HT1080 (cell line): ENCODE results near the gene B4GALT4. TPM values are rescaled to one million over a fixed set of nuclear protein-coding genes. Genes with fewer than 3 reads are reported as not detected.
"Not testable (repeated sequence)": the region's sequence is repeated elsewhere in the genome, so short reads cannot be mapped to it uniquely, and the experiment has no call there.

ENCODE experiments used
- DNase-seq: peaks from one replicate; pipeline ENCODE4 v3.0.0-alpha.2; 2015; ENCODE audit warnings: low read depth
- total RNA-seq: library from RNA; depleted of rRNA; stranded (reverse); fragments of >200 nt; shearing (Covaris generic); gene quantifications from 2 replicates; pipeline ENCODE4 v1.2.3, GENCODE V29; 2014; rRNA removed

Gene B4GALT4
- total RNA-seq, 1 experiment from 2014 or later = 16.1 TPM

DNA sequence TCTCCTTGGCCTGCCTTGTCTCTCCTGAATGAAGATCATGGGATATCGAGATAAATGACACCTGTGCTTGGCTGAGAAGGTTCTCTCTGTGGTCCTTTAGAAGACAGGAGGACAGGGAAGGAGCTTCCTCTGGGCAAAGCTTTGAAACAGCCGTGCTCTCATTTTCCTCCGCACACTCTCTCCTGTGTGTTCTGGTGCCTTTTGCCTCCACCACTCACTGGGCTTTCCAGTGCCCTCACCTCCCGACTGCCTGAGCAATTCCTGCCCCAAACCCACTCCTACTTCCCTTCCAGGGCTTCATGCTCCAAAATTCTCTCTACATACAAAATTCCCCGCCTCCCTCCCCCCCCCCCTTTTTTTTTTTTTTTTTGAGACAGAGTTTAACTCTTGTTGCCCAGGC lies 35.0 kb downstream of the B4GALT4 start:
- no peak for DNase-seq

DNA sequence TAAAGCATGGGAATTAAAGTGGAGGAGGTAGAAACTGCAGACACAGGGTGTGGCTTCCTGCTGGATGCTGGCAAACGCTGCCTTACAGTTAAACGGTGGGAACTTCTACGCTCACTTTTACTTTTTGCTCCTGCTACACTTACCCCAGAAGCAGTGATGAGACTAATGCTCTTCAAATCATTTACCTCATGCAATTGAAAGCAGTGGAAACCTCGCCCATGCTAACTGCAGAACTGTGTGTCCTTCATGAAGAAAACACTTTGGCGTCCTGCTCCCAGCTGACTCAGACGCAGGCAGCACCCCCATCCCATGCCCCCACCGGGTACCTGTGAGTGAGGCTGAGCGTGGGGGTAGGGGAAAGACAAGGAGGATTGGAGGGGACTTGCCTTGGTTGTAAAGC lies 35.5 kb downstream of the B4GALT4 start:
- DNase-seq = no peak

DNA sequence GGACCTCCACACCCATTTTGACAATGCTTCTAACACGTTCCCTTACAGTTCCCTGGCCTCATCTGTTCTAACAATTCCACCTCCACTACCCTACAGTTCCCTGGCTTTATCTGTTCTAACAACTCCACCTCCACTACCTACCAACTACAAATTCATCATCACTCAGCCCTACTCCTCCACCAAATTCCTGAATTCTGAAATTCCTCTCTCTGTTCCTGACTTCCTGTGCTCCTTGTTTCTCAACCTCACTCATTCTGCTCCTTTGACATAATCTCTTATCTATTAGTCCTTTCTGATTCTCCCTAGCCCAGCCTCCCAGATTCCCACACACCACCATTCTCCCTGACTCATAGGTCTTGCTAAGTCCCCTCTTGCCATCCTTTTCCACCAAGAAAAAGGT lies 44.8 kb downstream of the B4GALT4 start:
- DNase-seq = peak; percentile 15

DNA sequence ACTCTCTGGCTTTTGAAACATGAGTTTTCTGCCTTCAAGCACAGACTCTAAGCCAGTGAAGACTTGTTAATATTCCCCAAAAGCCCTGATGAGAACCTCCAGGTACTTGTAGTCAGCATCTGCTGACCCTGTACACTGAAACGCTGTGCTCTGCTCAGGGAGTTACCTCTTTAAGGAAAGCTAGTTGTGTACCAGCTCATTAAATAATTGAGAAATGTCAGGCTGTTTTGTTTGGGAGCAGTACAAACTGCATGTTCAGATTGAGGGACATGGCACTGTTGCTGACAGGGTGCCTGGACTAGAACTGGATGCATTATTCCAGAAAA lies 45.6 kb downstream of the B4GALT4 start:
- DNase-seq = no peak

DNA sequence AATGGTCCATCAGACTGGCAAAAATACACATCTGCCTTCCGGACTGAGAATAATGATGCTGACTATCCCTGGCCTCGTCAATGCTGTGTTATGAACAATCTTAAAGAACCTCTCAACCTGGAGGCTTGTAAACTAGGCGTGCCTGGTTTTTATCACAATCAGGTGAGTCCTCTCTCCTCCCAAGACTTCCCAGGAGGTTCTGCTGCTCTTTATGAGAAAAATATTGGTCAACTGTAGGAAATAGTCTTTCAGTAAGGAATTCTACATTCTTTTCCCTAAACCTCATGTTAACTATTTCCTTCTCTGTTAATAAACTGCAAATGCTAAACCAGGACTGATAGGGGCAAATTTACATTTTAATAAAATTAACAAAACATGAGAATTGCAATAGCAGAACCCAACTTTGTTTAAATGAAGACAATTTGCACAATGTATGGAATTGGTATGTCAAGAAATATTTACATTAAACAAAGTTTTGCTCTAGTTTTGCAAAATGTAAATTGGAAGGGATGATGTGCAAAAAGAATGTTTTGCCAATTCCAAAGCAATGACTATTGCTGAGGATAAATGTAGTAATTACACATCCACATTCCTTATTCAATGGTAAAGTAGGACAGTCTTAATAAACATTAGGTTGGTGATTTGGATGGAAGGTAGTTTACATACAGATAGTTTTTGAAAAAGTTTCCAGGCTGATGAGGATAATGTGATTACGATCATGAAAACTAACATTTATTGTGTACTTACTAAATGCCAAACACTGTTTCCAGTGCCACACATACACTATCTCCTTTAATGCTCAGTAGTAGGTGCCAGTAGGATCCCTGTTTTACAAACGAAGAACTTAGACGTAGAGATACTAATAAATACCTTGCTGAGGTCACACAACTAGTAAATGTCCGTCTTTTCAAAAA lies 46.2 kb downstream of the B4GALT4 start:
- no peak for DNase-seq

DNA sequence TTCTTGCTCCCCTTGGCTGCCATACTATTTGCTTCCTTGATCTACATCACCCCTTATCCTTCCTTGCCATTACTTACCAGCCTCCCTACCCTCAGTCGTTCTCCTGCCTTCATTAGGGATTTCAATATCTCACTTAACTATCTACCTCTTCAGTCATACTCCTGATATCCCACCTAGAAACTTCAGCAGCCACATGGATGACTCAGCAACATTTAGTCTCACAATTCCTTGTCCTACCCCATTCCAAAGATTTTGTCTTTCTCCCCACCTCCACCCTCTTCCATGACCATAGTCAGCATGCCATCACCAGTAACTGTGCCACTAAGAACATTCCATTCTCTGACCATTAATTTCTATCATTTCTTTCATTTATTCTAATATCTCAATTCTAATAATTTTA lies 48.9 kb downstream of the B4GALT4 start:
- DNase-seq = no peak

DNA sequence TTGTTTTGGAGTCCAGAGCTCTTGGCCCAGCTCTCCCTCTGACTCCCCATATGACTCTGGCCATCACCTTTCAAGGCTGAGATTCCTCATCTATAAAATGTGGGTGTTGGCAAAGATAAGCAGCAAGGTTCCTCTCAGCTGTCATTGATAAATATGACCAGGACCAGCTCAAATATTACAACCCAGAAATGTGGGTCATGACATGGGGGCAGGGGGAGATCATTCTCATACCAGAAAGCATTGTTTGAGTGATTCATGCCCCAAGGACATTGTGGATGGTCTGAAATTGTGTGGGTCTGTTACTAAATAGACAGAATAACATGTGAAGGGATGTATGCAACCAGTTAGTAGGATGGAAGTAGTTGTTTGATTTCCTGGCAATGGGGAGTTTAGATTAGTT lies 53.4 kb downstream of the B4GALT4 start:
- no peak for DNase-seq

DNA sequence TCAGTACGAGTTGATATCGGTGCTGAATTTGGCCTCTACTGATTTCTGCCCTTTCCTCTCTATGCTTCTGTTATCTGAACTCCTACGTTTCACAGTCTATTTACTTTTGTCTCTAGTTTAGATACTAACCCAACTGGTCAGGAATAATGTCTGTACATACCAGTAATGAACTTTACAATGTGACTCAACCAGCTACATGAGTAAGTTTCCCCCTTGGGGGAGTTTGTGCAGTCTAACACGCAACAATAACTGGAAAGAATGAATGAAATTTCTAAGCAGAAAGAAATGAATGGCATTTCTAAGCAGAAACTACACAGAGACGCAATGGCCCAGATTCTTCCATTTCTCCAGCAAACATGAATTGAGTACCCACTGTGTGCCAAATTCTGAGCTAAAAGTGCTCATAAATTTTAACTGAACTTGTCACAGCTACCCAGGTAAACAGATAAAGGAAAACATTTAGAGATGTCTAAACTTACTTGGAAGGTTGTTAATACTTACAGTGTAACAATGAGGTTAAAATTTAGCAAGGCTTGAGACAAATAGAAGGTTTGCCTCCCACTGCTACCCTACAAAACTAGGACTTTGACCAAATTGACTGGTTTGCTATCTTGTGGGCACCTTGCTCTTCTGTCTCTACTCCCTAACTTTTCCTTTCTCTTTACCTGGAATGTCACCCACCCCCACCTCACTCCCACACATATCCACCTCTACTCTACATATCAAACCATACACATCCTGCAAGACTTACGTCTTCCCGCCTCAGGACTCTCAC lies 55.7 kb downstream of the B4GALT4 start:
- DNase-seq = no peak

DNA sequence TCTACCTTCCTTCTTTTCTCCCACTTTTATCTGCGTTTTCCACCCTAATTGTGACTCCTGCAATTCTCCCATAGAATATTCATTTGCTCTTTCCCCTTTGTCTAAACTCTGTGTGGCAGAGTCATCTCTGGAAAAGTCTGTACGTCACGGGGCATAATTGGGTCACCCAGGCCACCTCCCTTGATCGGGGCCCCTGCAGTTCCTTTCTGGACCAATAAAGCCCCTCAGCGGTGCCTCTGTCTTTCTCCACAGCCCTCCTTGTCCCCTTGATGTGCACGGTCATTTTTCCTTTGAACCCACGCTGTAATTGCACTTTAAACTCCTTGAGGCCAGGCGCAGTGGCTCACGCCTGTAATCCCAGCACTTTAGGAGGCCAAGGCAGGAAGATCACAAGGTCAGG lies 56.6 kb downstream of the B4GALT4 start:
- DNase-seq = no peak

DNA sequence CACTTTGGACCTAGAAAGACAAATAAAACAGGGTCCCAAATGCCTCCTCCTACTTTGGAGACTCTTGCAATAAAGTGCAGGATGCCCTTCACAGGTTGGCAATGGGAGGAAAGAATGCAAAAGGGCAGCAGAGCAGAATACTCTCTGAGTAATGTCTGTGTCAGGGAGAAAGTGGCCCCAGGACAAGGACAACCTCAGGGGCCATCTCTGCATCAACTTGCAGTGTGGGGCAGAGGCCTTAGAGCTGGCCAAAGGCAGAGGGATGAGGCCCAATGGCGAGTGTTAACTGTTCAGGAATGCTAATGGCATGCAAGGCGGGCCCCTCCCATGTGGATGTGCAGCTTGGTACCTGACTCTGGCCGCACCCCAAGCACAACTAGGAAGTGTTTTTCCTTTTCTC lies 58.9 kb downstream of the B4GALT4 start:
- no peak for DNase-seq

DNA sequence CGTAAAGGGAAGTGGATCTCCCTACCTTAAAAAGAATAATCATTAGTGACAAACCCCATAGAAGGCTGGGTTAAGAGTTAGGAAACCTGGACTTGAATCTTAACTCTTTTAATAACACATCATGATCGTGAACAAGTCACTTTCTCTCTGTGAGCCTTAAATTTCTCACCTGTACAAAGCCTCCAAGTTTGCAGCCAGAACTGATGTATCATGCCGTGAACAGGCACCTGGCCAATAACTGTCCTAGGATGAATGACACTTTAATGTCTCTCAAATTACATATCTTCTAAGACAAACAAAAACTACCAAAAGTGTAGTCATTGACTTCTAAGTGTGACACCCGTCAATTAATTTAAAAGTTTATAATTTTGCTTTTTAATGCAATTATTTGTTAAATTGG lies 63.4 kb downstream of the B4GALT4 start:
- no peak for DNase-seq

DNA sequence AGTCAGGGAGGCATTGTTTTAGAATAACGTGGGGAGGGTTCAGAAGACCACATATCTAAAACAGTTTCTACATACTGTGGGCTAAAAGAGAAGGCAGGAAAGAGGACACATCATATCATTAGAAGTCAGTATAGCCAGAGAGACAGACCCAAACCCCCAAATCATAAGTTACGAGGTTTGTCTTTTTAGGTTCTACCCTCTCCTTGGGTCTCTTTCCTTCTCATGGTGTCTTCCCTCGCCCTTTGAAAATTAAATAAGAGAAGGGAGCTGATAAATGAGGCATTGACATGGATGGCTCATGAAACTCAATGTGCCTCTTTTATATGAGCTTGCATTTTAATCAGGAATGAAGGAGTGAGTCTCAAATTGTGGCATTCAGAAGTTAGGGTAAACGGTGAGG lies 63.9 kb downstream of the B4GALT4 start:
- no peak for DNase-seq

DNA sequence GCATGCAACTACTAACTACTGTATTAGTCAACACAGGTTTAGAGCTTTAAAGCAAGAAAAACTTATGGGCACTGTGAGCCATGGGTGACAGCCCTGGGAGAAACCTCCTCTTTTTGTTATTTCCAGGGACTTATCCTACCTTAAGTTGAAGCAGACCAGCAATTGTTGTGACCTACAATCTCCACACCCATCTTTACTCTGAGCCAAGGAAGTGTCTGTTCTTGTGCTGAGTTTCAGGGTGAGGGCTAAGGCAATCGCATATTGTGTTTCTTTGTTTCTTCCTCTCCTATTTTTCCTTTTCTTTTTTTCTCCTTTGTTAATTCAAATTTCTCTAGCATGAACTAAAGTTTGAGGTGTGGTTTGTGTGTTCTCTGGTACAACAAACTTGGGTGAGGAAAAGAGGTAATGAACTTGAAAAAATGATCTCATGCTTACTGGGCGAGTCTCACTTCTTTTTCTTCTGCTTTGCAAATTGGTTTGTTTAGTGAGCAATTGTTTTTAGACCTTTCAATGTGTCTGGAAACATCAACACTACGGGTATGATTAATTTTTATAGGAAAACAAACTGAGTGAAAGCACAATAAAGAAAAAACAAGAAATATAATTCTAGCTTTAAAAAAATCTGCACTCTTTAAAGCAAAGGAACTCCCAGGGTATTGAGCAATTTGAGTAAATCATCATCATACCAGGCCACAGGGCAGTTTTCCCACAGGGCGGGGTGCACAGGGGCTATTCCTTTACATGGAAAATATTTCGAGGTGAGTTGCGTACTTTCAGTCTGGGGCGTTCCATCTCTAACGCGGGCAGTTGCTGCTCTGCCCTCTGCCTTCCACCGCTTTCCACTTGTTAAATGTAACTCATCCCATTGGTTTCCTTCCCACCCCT lies 64.6 kb downstream of the B4GALT4 start:
- no peak for DNase-seq

DNA sequence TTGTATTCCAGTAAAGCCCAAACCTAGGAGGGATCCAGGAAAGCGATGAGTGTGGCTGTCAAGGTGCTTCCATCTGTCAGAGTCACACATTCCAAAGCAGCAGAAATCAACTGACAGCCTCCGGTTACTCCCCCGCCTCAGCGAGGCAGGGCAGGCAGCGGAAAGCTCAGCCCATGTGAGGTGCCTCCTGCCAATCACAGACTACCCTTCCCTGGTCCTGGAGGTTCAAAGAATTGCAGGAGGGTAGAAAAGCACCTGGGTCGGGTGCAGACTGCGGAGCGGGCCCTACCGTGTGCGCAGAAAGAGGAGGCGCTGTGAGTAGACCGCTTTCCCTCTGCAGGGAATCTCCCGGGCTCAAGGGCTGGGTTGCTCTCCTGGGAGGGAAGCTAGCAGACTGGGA lies 67.4 kb downstream of the B4GALT4 start, which contains the start of gene UPK1B:
TSS of gene UPK1B (plus strand) at position 274 of the 400 bp plus-strand sequence. CDS start 13,144 bp downstream, outside the sequence.
- DNase-seq = no peak

DNA sequence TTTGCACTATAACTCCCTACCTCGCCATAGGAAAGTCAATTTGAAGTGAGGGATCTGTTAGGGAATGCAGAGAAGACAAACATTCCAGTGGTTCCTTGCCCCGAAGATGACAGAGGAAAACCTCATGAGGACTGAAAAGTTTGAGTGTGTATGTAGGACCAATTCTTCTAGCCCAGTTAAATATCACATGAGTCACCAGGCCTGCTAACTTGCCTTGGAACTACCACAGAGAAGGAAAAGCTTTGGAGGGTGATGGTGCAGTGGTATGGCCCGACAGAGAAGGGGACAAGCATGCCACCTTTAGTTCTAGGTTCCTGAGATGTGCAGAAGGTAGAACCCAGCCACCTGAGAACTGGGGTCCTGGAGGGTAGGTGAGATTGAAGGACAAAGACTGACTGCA lies 69.9 kb downstream of the B4GALT4 start:
- DNase-seq = no peak

DNA sequence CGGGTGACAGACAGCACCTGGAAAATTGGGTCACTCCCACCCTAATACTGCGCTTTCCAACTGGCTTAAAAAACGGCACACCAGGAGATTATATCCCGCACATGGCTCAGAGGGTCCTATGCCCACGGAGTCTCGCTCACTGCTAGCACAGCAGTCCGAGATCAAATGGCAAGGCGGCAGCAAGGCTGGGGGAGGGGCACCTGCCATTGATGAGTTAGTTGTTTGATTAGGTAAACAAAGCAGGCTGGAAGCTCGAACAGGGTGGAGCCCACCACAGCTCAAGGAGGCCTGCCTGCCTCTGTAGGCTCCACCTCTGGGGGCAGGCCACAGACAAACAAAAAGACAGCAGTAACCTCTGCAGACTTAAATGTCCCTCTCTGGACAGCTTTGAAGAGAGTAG lies 75.9 kb downstream of the B4GALT4 start:
- DNase-seq = not testable (repeated sequence)

Other genes starting within 250 kb of the B4GALT4 start
- gene IGSF11, start 206.0 kb downstream of the B4GALT4 start, total RNA-seq = not detected in 2 replicates
- not detected in 2 replicates for gene TEX55, start 94.7 kb downstream of the B4GALT4 start, total RNA-seq
- 0.03 TPM in 1 of 2 replicates, not detected in the other for gene UPK1B, start 67.3 kb downstream of the B4GALT4 start, total RNA-seq
- 12.9 and 14.4 TPM in 2 replicates for gene ARHGAP31, start 53.5 kb upstream of the B4GALT4 start, total RNA-seq
- 40.8 and 41.5 TPM in 2 replicates for gene TMEM39A, start 222.7 kb upstream of the B4GALT4 start, total RNA-seq
- gene POGLUT1, start 228.1 kb upstream of the B4GALT4 start, total RNA-seq = 17.9 and 19.7 TPM in 2 replicates